Activated B cell treated with CpG ODN at 0.5 μM for 24 hours (primary cell): ENCODE data around the gene CAPN15. TPM values are rescaled to one million over a fixed set of nuclear protein-coding genes. Genes with fewer than 3 reads are reported as not detected.

Experiments
- ATAC-seq: fragments of 200-7000 bp; cut with Tn5 transposase; one replicate; pipeline ENCODE4 v1.10.0; 2021; ENCODE audit warnings: low read depth, mild to moderate bottlenecking, moderate library complexity
- CTCF ChIA-PET: fragments of 350-600 bp; sonication (Branson Sonifier 250); formaldehyde crosslinking; loops from one replicate; lab custom pipeline; 2021; ENCODE audit warnings: antibody characterized with exemption; lab: Charles Lee
- POLR2A ChIA-PET: fragments of 350-600 bp; sonication (Branson Sonifier 250); formaldehyde crosslinking; loops from one replicate; lab custom pipeline; 2021; ENCODE audit warnings: antibody characterized with exemption; lab: Charles Lee
- DNase-seq: peaks from one replicate; pipeline ENCODE4 v3.0.0; 2022
- H3K27ac Mint-ChIP-seq: one replicate; pipeline ENCODE4 v1.8.0; 2020; ENCODE audit warnings: mixed read lengths
- H3K27me3 Mint-ChIP-seq: one replicate; pipeline ENCODE4 v1.8.0; 2021; ENCODE audit warnings: mixed read lengths
- H3K36me3 Mint-ChIP-seq: one replicate; pipeline ENCODE4 v1.8.0; 2021; ENCODE audit warnings: low read depth, mixed read lengths
- H3K4me1 Mint-ChIP-seq: one replicate; pipeline ENCODE4 v1.8.0; 2021; ENCODE audit warnings: mixed read lengths
- H3K4me3 Mint-ChIP-seq: one replicate; pipeline ENCODE4 v1.8.0; 2020; ENCODE audit warnings: mild to moderate bottlenecking, mixed read lengths
- H3K9me3 Mint-ChIP-seq: one replicate; pipeline ENCODE4 v1.8.0; 2020; ENCODE audit warnings: mixed read lengths
- CTCF ChIP-seq: fragments of 200-600 bp; IDR thresholded peaks from one replicate; pipeline ENCODE4 v1.8.0; 2022; ENCODE audit warnings: antibody characterized with exemption, mild to moderate bottlenecking
- intact Hi-C: fragments of 100-400 bp; cut with micrococcal nuclease; formaldehyde crosslinking; loops from one replicate; pipeline ENCODE4 v1.15.1; 2024
- total RNA-seq: library from RNA; stranded (reverse); gene quantifications from 2 replicates; pipeline ENCODE4 v1.2.3, GENCODE V29; 2022

The CAPN15 gene
- total RNA-seq, 1 donor from 2014 or later: 95.1 TPM

- intact Hi-C loops: no loop called here
- Mint-ChIP-seq H3K4me1 (no peaks in the 10 kb centered on the region), H3K27ac (no peak overlapping the region), H3K36me3 (peaks cover 12% of the 10 kb centered on the region), H3K4me3 (no peak overlapping the region), H3K9me3 (no peaks in the 10 kb centered on the region), H3K27me3 (no peaks in the 10 kb centered on the region)
- CTCF ChIA-PET: interaction anchor here (1.7 kb wide), 1 partner anchor 103 kb away, joined by 4 read pairs; no protein-coding TSS in a partner anchor
- no peak for TF ChIP-seq CTCF
- POLR2A ChIA-PET: no interaction called here
- ATAC-seq (no peak), DNase-seq (no peak)
Measured at GRCh38 chr16:496097-496886, 31.2 kb upstream of the CAPN15 start.

- intact Hi-C loops: no loop called here
- H3K4me1 Mint-ChIP-seq: no peaks in the 10 kb centered on the region
- DNase-seq (no peak), ATAC-seq (no peak)
- no peak overlapping the region for H3K27ac Mint-ChIP-seq
- CTCF ChIA-PET: interaction anchor here (1.2 kb wide), 1 partner anchor 18 kb away, joined by 3 read pairs; no protein-coding TSS in a partner anchor
- H3K4me3 Mint-ChIP-seq: no peak overlapping the region
- no peak for TF ChIP-seq CTCF
- H3K36me3 Mint-ChIP-seq: peaks cover 10% of the 10 kb centered on the region
- POLR2A ChIA-PET: no interaction called here
- H3K9me3 Mint-ChIP-seq: no peaks in the 10 kb centered on the region
- H3K27me3 Mint-ChIP-seq: no peaks in the 10 kb centered on the region
Measured at GRCh38 chr16:497258-497657, 30.3 kb upstream of the CAPN15 start.

- H3K4me1 Mint-ChIP-seq: no peaks in the 10 kb centered on the region
- CTCF ChIA-PET: no interaction called here
- no peak for DNase-seq
- H3K36me3 Mint-ChIP-seq: peaks cover 10% of the 10 kb centered on the region
- no peak for TF ChIP-seq CTCF
- POLR2A ChIA-PET: no interaction called here
- no peaks in the 10 kb centered on the region for H3K27me3 Mint-ChIP-seq
- intact Hi-C loops: no loop called here
- no peak overlapping the region for H3K4me3 Mint-ChIP-seq
- H3K27ac Mint-ChIP-seq: no peak overlapping the region
- ATAC-seq: no peak
- no peaks in the 10 kb centered on the region for H3K9me3 Mint-ChIP-seq
Measured at GRCh38 chr16:499924-500323, 27.6 kb upstream of the CAPN15 start.

- H3K4me1 Mint-ChIP-seq: no peaks in the 10 kb centered on the region
- POLR2A ChIA-PET: no interaction called here
- intact Hi-C loops: no loop called here
Measured at GRCh38 chr16:500709-501108, 26.8 kb upstream of the CAPN15 start.

More at GRCh38 chr16:500709-501108, 26.8 kb upstream of the CAPN15 start:
- H3K9me3 Mint-ChIP-seq: no peaks in the 10 kb centered on the region
- H3K36me3 Mint-ChIP-seq: peaks cover 10% of the 10 kb centered on the region
- CTCF ChIA-PET: no interaction called here
- H3K4me3 Mint-ChIP-seq: no peak overlapping the region
- no peaks in the 10 kb centered on the region for H3K27me3 Mint-ChIP-seq
- ATAC-seq (no peak), DNase-seq (no peak)
- no peak for TF ChIP-seq CTCF
- no peak overlapping the region for H3K27ac Mint-ChIP-seq
